ENCODE data around the gene EMP3. TPM values are rescaled to one million over a fixed set of nuclear protein-coding genes. Genes with fewer than 3 reads are reported as not detected.

EMP3 gene
- total and polyA plus RNA-seq, 9 of the 15 experiments (the other 6 are each of a cell fraction or from before 2014, with no cell fraction given), result 123 to 386 (median 296) TPM

DNA sequence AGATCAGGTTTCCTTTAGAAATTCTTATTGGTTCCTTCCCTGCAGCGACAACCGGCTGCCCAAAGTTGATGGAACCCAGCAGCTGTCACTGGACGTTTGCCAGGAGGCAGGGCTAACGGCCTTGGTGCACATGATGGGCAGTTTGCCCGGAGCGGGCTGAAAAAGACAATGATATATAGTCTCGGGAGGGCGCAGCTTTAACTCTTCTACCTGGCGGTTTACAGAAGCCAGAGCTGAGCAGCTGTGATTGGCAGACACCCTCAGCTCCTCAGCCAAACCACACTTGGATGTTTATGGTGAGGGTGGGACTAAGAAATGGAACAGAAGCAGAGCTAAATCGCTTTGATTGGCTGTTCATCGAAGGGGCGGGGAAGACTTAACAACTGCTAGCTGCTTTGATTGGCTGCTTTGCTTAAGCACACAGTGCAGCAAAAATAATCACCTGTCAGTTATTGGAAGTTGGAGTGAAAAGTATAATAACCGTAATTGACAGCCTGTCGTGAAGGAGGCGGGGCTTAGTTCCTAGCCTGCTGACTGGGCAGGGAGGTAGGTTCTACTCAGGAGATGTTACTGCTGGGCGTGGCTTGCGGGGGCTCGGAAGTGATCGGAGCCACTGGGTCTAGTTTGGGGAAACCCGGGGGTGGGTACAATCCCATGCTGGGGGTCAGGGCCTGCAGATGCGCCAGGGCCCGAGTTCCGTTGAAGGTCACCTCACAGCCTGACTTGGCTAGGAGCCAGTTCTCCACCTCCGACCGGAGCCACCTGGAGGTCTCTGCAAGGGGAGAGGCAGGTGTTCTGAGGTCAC, 7.5 kb downstream of the EMP3 start (continued):
- TF ChIP-seq, protein P1, sequence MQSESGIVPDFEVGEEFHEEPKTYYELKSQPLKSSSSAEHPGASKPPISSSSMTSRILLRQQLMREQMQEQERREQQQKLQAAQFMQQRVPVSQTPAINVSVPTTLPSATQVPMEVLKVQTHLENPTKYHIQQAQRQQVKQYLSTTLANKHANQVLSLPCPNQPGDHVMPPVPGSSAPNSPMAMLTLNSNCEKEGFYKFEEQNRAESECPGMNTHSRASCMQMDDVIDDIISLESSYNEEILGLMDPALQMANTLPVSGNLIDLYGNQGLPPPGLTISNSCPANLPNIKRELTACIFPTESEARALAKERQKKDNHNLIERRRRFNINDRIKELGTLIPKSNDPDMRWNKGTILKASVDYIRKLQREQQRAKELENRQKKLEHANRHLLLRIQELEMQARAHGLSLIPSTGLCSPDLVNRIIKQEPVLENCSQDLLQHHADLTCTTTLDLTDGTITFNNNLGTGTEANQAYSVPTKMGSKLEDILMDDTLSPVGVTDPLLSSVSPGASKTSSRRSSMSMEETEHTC (IDR thresholded peaks at IDR 0.05), result peak; percentile 64; the same call in 1 of the 2 replicates
- TF ChIP-seq SAFB (IDR thresholded peaks at IDR 0.05; ENCODE audit: borderline replicate concordance, low read depth, low read length) (no peak), FOXK2 (conservative IDR thresholded peaks at IDR 0.05 in 1 of 2, IDR thresholded peaks at IDR 0.05 in 1 of 2; ENCODE audit: low read depth in 2 of 2) (peak in 1 of 2 experiments; percentile 63; a peak in 2 of 4 replicates), KDM5B (IDR thresholded peaks at IDR 0.05; ENCODE audit: insufficient replicate concordance, low read depth, low read length) (no peak), ZNF695 (CRISPR knock-in tag; IDR thresholded peaks at IDR 0.05) (no peak), TBL1XR1 (IDR thresholded peaks at IDR 0.05; ENCODE audit: low read length in 2 of 2) (no peak), NR3C1 (CRISPR knock-in tag; IDR thresholded peaks at IDR 0.05) (no peak), RAD51 (IDR thresholded peaks at IDR 0.05; ENCODE audit: borderline replicate concordance, low read depth) (peak; percentile 8; the same call in 1 of the 2 replicates), NFATC3 (IDR thresholded peaks at IDR 0.05) (no peak)
- TF ChIP-seq, protein P2, sequence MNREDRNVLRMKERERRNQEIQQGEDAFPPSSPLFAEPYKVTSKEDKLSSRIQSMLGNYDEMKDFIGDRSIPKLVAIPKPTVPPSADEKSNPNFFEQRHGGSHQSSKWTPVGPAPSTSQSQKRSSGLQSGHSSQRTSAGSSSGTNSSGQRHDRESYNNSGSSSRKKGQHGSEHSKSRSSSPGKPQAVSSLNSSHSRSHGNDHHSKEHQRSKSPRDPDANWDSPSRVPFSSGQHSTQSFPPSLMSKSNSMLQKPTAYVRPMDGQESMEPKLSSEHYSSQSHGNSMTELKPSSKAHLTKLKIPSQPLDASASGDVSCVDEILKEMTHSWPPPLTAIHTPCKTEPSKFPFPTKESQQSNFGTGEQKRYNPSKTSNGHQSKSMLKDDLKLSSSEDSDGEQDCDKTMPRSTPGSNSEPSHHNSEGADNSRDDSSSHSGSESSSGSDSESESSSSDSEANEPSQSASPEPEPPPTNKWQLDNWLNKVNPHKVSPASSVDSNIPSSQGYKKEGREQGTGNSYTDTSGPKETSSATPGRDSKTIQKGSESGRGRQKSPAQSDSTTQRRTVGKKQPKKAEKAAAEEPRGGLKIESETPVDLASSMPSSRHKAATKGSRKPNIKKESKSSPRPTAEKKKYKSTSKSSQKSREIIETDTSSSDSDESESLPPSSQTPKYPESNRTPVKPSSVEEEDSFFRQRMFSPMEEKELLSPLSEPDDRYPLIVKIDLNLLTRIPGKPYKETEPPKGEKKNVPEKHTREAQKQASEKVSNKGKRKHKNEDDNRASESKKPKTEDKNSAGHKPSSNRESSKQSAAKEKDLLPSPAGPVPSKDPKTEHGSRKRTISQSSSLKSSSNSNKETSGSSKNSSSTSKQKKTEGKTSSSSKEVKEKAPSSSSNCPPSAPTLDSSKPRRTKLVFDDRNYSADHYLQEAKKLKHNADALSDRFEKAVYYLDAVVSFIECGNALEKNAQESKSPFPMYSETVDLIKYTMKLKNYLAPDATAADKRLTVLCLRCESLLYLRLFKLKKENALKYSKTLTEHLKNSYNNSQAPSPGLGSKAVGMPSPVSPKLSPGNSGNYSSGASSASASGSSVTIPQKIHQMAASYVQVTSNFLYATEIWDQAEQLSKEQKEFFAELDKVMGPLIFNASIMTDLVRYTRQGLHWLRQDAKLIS (CRISPR knock-in tag; IDR thresholded peaks at IDR 0.05), result no peak
- TF ChIP-seq, protein P3, sequence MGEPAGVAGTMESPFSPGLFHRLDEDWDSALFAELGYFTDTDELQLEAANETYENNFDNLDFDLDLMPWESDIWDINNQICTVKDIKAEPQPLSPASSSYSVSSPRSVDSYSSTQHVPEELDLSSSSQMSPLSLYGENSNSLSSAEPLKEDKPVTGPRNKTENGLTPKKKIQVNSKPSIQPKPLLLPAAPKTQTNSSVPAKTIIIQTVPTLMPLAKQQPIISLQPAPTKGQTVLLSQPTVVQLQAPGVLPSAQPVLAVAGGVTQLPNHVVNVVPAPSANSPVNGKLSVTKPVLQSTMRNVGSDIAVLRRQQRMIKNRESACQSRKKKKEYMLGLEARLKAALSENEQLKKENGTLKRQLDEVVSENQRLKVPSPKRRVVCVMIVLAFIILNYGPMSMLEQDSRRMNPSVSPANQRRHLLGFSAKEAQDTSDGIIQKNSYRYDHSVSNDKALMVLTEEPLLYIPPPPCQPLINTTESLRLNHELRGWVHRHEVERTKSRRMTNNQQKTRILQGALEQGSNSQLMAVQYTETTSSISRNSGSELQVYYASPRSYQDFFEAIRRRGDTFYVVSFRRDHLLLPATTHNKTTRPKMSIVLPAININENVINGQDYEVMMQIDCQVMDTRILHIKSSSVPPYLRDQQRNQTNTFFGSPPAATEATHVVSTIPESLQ (CRISPR knock-in tag; IDR thresholded peaks at IDR 0.05), result no peak
- TF ChIP-seq, protein P4, sequence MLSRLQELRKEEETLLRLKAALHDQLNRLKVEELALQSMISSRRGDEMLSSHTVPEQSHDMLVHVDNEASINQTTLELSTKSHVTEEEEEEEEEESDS (CRISPR knock-in tag; IDR thresholded peaks at IDR 0.05), result no peak
- TF ChIP-seq, protein P5, sequence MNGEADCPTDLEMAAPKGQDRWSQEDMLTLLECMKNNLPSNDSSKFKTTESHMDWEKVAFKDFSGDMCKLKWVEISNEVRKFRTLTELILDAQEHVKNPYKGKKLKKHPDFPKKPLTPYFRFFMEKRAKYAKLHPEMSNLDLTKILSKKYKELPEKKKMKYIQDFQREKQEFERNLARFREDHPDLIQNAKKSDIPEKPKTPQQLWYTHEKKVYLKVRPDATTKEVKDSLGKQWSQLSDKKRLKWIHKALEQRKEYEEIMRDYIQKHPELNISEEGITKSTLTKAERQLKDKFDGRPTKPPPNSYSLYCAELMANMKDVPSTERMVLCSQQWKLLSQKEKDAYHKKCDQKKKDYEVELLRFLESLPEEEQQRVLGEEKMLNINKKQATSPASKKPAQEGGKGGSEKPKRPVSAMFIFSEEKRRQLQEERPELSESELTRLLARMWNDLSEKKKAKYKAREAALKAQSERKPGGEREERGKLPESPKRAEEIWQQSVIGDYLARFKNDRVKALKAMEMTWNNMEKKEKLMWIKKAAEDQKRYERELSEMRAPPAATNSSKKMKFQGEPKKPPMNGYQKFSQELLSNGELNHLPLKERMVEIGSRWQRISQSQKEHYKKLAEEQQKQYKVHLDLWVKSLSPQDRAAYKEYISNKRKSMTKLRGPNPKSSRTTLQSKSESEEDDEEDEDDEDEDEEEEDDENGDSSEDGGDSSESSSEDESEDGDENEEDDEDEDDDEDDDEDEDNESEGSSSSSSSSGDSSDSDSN (IDR thresholded peaks at IDR 0.05; ENCODE audit: borderline replicate concordance in 1 of 2, low read depth in 2 of 2, low read length in 2 of 2), result no peak

Data from K562 (cell line).